ENCODE measurements around the gene DSTN. TPM values are rescaled to one million over a fixed set of nuclear protein-coding genes. Genes with fewer than 3 reads are reported as not detected.
A peak's percentile ranks its signal among the peaks of the same experiment; 100 is the strongest.
"Not testable (repeated sequence)": the region's sequence is repeated elsewhere in the genome, so short reads cannot be mapped to it uniquely, and the experiment has no call there.

Gene DSTN
- total RNA-seq, 1 donor from 2014 or later = 878 TPM

DNA sequence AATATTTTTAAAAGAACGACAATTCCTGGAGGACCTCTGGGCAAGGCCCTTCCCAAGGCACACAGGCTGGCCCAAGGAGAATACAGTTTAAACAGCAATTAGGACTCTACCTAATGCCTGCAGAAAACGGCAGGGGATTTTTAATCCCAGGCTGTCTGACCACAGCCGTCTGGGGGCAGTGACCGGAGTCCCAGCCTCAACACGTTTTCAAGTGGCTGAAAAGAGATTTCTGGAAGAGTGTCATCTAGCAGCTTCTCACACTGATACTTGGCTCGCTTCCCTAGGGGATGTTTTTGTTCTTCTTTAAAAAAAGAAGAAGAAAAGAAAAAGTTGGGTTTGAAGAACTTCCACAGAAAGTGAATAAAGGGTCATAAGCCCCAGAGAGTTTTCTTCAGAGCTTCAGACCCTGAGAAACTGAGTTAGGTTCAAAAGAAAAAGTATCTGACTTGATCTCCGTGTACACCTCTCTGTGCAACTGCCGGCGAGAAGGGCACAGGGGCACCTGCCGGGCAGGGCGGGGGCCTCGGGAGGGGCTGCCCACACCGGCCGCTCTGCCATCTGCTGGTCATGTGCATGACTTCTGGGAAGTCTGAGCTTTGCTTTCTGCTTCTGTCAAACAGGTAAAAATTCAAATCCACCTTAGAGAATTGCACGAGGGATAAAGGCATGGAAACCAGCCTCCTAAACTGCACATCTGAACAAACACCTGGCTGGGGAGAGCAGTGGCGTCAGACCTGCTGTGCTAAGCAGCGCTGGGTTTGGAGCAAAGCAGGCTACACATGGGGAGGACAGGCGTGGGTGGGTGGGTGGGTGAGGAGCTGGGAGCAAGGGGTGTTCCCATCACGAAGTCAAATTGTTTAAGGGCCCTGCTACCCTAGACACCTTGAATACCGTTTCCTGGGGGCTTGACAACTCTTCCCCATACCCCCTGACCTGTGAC lies 79.2 kb downstream of the DSTN start:
- DNase-seq (ENCODE audit: low spot score) = no peak

GRCh38 chr20:17650301-17651128 lies 80.6 kb downstream of the DSTN start:
- no peak for DNase-seq (ENCODE audit: low spot score)

GRCh38 chr20:17651129-17651759 lies 81.4 kb downstream of the DSTN start:
- DNase-seq (ENCODE audit: low spot score) = peak; percentile 52

- no peak for DNase-seq (ENCODE audit: low spot score)
Measured at GRCh38 chr20:17651760-17652388, 82.0 kb downstream of the DSTN start.

DNA sequence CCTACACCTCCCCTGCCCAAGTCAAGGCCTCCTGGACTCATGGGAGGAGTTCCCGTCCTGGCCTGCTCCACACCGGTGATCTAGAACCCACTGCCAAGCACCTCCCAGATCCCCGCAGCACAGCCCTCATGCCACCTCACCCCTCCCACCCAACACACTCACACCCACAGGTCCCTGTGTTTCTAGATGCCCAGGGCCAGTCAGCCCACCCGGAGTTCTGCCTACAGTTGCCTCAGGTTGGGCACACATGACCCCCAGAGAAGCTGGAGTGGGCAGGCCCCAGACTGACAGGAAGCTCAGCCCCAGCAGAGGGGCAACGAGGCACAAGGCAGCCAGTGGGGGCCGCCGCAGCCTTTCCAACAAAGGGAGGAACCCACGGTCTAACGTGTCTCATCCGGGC lies 82.5 kb downstream of the DSTN start:
- no peak for DNase-seq (ENCODE audit: low spot score)

DNA sequence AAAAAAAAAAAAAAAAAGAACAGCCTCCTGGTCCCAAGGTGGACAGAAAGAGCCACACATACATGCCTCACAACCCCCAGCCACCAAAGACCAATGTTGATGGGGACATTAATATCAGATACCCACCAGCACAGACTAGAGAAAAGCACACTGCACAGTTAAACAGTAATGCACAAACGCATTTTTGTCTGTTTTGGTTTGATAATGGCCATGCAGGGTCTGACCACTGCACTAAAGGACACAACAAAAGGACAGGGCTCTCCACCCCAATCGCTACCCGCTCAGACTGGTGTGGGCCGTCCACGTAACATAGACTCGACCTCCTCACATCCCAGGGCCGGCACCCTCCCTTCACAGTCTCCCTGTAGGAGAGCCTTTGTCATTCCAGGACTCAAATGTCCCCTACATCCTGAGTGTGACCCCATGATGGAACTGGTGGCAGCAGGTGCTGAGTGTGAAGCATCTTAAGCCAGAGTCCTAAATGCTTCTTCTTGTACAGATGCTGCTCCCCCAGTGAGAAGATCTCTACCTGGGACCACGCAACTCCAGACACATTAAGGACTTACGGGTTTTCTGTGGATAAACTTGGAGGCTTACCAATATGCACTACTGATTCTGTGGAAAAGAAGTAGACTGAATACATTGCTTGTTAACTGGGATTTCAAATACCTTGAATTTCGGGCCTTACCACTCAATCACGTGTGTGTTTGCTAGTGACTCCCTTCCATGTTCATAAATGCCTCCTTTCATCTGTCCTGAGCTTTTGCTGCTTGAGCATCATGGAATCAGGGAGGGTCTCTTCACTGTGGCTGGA lies 84.2 kb downstream of the DSTN start:
- DNase-seq (ENCODE audit: low spot score) = no peak

- DNase-seq (ENCODE audit: low spot score) = peak; percentile 38
Measured at GRCh38 chr20:17654649-17655285, 84.9 kb downstream of the DSTN start.

- DNase-seq (ENCODE audit: low spot score) = no peak
Measured at GRCh38 chr20:17655286-17655651, 85.4 kb downstream of the DSTN start.

- no peak for DNase-seq (ENCODE audit: low spot score)
Measured at GRCh38 chr20:17655865-17656479, 86.1 kb downstream of the DSTN start.

GRCh38 chr20:17657079-17657825 lies 87.4 kb downstream of the DSTN start:
- no peak for DNase-seq (ENCODE audit: low spot score)

DNA sequence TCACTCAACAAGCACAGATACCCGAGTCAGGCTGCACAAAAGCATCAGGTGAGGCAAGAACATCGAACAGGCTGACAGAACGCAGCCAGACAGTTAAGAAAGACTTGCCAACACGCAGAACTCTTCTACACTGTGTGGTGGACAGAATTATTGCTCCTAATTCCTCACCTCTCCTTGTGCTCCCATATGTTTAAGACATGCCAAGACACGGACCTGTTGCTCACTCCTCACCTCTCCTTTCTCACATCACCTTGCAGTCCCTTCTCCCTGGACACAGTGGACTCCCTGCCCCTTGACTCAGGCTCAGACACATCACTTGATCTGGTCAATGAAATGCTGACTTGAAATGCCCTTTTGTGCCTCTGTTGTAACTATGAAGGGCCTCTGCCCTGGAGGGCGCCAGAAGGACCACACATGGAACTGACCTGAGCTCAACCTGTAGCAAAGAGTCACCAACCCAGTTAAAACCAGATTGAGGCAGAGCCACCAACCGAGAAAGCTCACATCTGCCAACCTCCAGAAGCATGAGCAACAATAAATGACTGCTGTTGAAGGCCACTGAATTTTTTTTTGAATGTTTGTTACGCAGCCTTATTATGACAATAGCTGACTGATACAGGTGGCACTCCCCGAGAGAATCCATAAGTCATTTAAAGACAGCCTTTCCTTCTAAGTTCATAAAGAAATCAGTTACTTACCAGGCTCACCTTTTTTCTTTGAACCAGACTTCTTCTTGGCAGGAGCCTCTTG lies 88.2 kb downstream of the DSTN start:
- DNase-seq (ENCODE audit: low spot score) = no peak

GRCh38 chr20:17658648-17658993 lies 88.7 kb downstream of the DSTN start:
- no peak for DNase-seq (ENCODE audit: low spot score)

DNA sequence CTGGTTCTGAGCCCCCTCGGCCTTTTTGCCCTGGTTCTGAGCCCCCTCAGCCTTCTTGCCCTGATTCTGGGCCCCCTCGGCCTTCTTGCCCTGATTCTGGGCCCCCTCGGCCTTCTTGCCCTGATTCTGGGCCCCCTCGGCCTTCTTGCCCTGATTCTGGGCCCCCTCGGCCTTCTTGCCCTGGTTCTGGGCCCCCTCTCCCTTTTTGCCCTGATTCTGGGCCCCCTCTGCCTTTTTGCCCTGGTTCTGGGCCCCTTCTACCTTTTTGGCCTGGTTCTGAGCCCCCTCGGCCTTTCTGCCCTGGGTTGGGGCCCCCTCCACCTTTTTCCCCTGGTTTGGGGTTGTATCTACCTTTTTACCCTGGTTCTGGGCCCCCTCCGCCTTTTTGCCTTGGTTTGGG lies 89.5 kb downstream of the DSTN start:
- not testable (repeated sequence) for DNase-seq (ENCODE audit: low spot score)

Other genes starting within 250 kb of the DSTN start
- gene BFSP1, start 38.7 kb upstream of the DSTN start, total RNA-seq (ENCODE audit: insufficient read depth, low replicate concordance) = 2.9 TPM
- gene RRBP1, start 112.2 kb downstream of the DSTN start, total RNA-seq (ENCODE audit: insufficient read depth, low replicate concordance) = 124 TPM
- gene BANF2, start 129.9 kb downstream of the DSTN start, total RNA-seq (ENCODE audit: insufficient read depth, low replicate concordance) = 2.2 TPM